Neural progenitor cell (in vitro differentiated cells): ENCODE measurements around the gene SERINC4. TPM values are rescaled to one million over a fixed set of nuclear protein-coding genes. Genes with fewer than 3 reads are reported as not detected.
"Not testable (repeated sequence)": the region's sequence is repeated elsewhere in the genome, so short reads cannot be mapped to it uniquely, and the experiment has no call there.

ENCODE experiments used
- DNase-seq: peaks from one replicate; pipeline ENCODE4 v3.0.0-alpha.2; 2016; ENCODE audit warnings: low spot score
- H2AFZ ChIP-seq: fragments of 200-600 bp; sonication (generic); replicated peaks from 2 replicates; pipeline ENCODE4 v1.6.1; 2016; ENCODE audit warnings: antibody characterized with exemption
- H3F3A ChIP-seq: fragments of 200-600 bp; sonication (generic); 2 replicates; pipeline ENCODE4 v1.6.1; 2016; ENCODE audit warnings: antibody characterized with exemption, low read depth
- H3K27ac ChIP-seq: fragments of 200-600 bp; sonication (generic); 2 replicates; pipeline ENCODE4 v1.5.1; 2016; ENCODE audit warnings: mild to moderate bottlenecking
- H3K27me3 ChIP-seq: fragments of 200-600 bp; sonication (generic); 2 replicates; pipeline ENCODE4 v1.6.1; 2016; ENCODE audit warnings: mild to moderate bottlenecking, moderate library complexity
- H3K36me3 ChIP-seq: fragments of 200-600 bp; sonication (generic); 2 replicates; pipeline ENCODE4 v1.5.1; 2016
- H3K4me1 ChIP-seq: fragments of 200-600 bp; sonication (generic); 2 replicates; pipeline ENCODE4 v1.6.1; 2016; ENCODE audit warnings: mixed run types
- H3K4me2 ChIP-seq: fragments of 200-600 bp; sonication (generic); 2 replicates; pipeline ENCODE4 v1.6.1; 2016
- H3K4me3 ChIP-seq: fragments of 200-600 bp; sonication (generic); 2 replicates; pipeline ENCODE4 v1.5.1; 2016
- H3K79me2 ChIP-seq: fragments of 200-600 bp; sonication (generic); 2 replicates; pipeline ENCODE4 v1.6.1; 2016; ENCODE audit warnings: low read depth
- H3K9ac ChIP-seq: fragments of 200-600 bp; sonication (generic); 2 replicates; pipeline ENCODE4 v1.6.1; 2016
- H3K9me3 ChIP-seq: fragments of 200-600 bp; sonication (generic); 2 replicates; pipeline ENCODE4 v1.5.1; 2016; ENCODE audit warnings: low read depth
- H4K20me1 ChIP-seq: fragments of 200-600 bp; sonication (generic); 2 replicates; pipeline ENCODE4 v1.6.1; 2016; ENCODE audit warnings: low read depth
- H3K27ac Mint-ChIP-seq: 3 replicates; pipeline ENCODE4 v1.8.0; 2021; ENCODE audit warnings: mixed read lengths
- H3K27me3 Mint-ChIP-seq: 2 replicates; pipeline ENCODE4 v1.8.0; 2022; ENCODE audit warnings: low read depth, mild to moderate bottlenecking, inconsistent platforms, moderate library complexity, mixed read lengths; ENCODE audit not compliant: insufficient read depth
- H3K36me3 Mint-ChIP-seq: 3 replicates; pipeline ENCODE4 v1.8.0; 2021; ENCODE audit warnings: mixed read lengths
- H3K4me1 Mint-ChIP-seq: 3 replicates; pipeline ENCODE4 v1.8.0; 2021; ENCODE audit warnings: mixed read lengths
- H3K4me3 Mint-ChIP-seq: 3 replicates; pipeline ENCODE4 v1.8.0; 2021; ENCODE audit warnings: mild to moderate bottlenecking, moderate library complexity, mixed read lengths
- H3K9me3 Mint-ChIP-seq: 3 replicates; pipeline ENCODE4 v1.8.0; 2020; ENCODE audit warnings: mixed read lengths
- CTCF ChIP-seq: fragments of 200-600 bp; sonication (generic); IDR thresholded peaks from 2 replicates; pipeline ENCODE4 v1.5.1; 2017; ENCODE audit warnings: antibody characterized with exemption, mild to moderate bottlenecking
- EZH2 ChIP-seq: fragments of 200-600 bp; sonication (generic); IDR thresholded peaks from 2 replicates; pipeline ENCODE4 v1.6.1; 2017; ENCODE audit warnings: antibody characterized with exemption, mild to moderate bottlenecking, moderate library complexity
- EZH2phosphoT487 ChIP-seq: fragments of 200-600 bp; sonication (generic); IDR thresholded peaks from 2 replicates; pipeline ENCODE4 v1.6.1; 2017; ENCODE audit warnings: antibody characterized with exemption
- total RNA-seq: library from RNA; depleted of rRNA; stranded (reverse); fragments of >200 nt; gene quantifications from 2 replicates; pipeline ENCODE4 v1.2.3, GENCODE V29; 2015; ENCODE audit warnings: low replicate concordance

Gene SERINC4
- total RNA-seq, 1 donor from 2014 or later, result not detected

- Histone ChIP-seq H3K9ac (peak within 1 kb of the TSS; percentile 43), H3K9me3 (peaks cover 5% of the 10 kb centered on the region), H3K79me2 (peaks cover 64% of the 10 kb centered on the region), H2AFZ (peak within 1 kb of the TSS; percentile 84), H3K27ac (no peak within 1 kb of the TSS), H3F3A (peaks cover 30% of the 10 kb centered on the region), H3K27me3 (no peaks in the 10 kb centered on the region), H3K4me2 (peak within 1 kb of the TSS; percentile 78), H3K36me3 (peaks cover 8% of the 10 kb centered on the region), H4K20me1 (peaks cover 3% of the 10 kb centered on the region), H3K4me3 (peak within 1 kb of the TSS; percentile 61), H3K4me1 (peaks cover 16% of the 10 kb centered on the region)
- TF ChIP-seq EZH2phosphoT487 (no peak), CTCF (no peak), EZH2 (no peak)
- Mint-ChIP-seq H3K27me3 (peaks cover 2% of the 10 kb centered on the region), H3K36me3 (peaks cover 11% of the 10 kb centered on the region), H3K4me1 (peaks cover 25% of the 10 kb centered on the region), H3K27ac (peak within 1 kb of the TSS; percentile 23), H3K4me3 (peak within 1 kb of the TSS; percentile 98), H3K9me3 (peaks cover 5% of the 10 kb centered on the region)
- peak; percentile 91 for DNase-seq
Observed at GRCh38 chr15:43824302-43825246, 24.6 kb upstream of the SERINC4 start, which contains the start of gene MFAP1. MFAP1 (minus strand) TSS chr15:43824690; CDS start chr15:43824569, 121 bp downstream.

GRCh38 chr15:43821505-43821904 lies 21.5 kb upstream of the SERINC4 start:
- no peak overlapping the region for H3K9ac ChIP-seq
- H3F3A ChIP-seq, result peaks cover 18% of the 10 kb centered on the region
- no peak overlapping the region for H3K4me3 ChIP-seq
- H3K4me1 ChIP-seq, result peaks cover 3% of the 10 kb centered on the region
- H4K20me1 ChIP-seq, result peaks cover 16% of the 10 kb centered on the region
- H3K27me3 ChIP-seq, result no peaks in the 10 kb centered on the region
- TF ChIP-seq CTCF (no peak), EZH2 (no peak), EZH2phosphoT487 (no peak)
- peaks cover 5% of the 10 kb centered on the region for H3K9me3 Mint-ChIP-seq
- peaks cover 8% of the 10 kb centered on the region for H3K36me3 ChIP-seq
- no peak overlapping the region for H2AFZ ChIP-seq
- peaks cover 10% of the 10 kb centered on the region for H3K36me3 Mint-ChIP-seq
- peaks cover 2% of the 10 kb centered on the region for H3K27me3 Mint-ChIP-seq
- peaks cover 73% of the 10 kb centered on the region for H3K79me2 ChIP-seq
- H3K9me3 ChIP-seq, result peaks cover 5% of the 10 kb centered on the region
- no peak overlapping the region for H3K4me2 ChIP-seq
- no peak for DNase-seq
- peaks cover 9% of the 10 kb centered on the region for H3K4me1 Mint-ChIP-seq
- H3K4me3 Mint-ChIP-seq, result peak overlapping the region; percentile 21
- H3K27ac Mint-ChIP-seq, result no peak overlapping the region
- no peak overlapping the region for H3K27ac ChIP-seq

DNA sequence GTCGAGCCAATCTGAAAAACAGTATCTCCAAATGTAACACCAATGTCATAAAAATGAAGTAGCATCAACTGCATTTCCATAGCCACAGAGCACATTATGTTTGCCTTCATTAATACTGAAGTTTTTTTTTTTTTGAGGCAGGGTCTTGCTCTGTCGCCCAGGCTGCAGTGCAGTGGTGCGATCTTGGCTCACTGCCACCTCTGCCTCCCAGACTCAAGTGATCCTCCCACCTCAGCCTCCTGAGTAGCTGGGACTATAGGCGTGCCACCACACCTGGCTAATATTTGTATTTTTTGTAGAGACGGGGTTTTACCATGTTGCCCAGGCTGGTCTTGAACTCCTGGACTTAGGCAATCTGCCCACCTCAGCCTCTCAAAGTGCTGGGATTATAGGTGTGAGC lies 15.0 kb upstream of the SERINC4 start:
- H3K9ac ChIP-seq, H3K4me1 Mint-ChIP-seq, H3K27ac ChIP-seq, H3K4me2 ChIP-seq, H2AFZ ChIP-seq, H3F3A ChIP-seq, H3K9me3 ChIP-seq, DNase-seq, H3K9me3 Mint-ChIP-seq, H3K27me3 Mint-ChIP-seq, H3K36me3 ChIP-seq, H3K27me3 ChIP-seq, H3K4me3 ChIP-seq, H3K4me3 Mint-ChIP-seq, H3K27ac Mint-ChIP-seq, H3K4me1 ChIP-seq: not testable (repeated sequence)
- Histone ChIP-seq H3K79me2 (peaks cover 29% of the 10 kb centered on the region), H4K20me1 (peaks cover 13% of the 10 kb centered on the region)
- peaks cover 29% of the 10 kb centered on the region for H3K36me3 Mint-ChIP-seq
